H1 (cell line): ENCODE results near the gene PTPN1. TPM values are rescaled to one million over a fixed set of nuclear protein-coding genes. Genes with fewer than 3 reads are reported as not detected.

Experiments
- BACH1 ChIP-seq: IDR thresholded peaks from 2 replicates; pipeline ENCODE4 v1.6.1; 2012; ENCODE audit warnings: low read length, improper control_type of control experiment
- BRCA1 ChIP-seq: IDR thresholded peaks from 2 replicates; pipeline ENCODE4 v1.6.1; 2012; ENCODE audit warnings: low read depth, low read length, improper control_type of control experiment
- CHD1 ChIP-seq: IDR thresholded peaks from 2 replicates; pipeline ENCODE4 v1.6.1; 2012; ENCODE audit warnings: low read depth, low read length, improper control_type of control experiment
- KDM4A ChIP-seq: IDR thresholded peaks from one replicate; pipeline ENCODE4 v1.7.1; 2012; ENCODE audit warnings: low read depth, mild to moderate bottlenecking, moderate library complexity, low read length, inconsistent platforms; ENCODE audit not compliant: severe bottlenecking
- MAFK ChIP-seq: IDR thresholded peaks from 2 replicates; pipeline ENCODE4 v1.6.1; 2012; ENCODE audit warnings: low read depth, mild to moderate bottlenecking, improper control_type of control experiment, low read length
- POLR2AphosphoS5 ChIP-seq: IDR thresholded peaks from 2 replicates; pipeline ENCODE4 v1.6.1; 2011; ENCODE audit warnings: low read depth, low read length
- TCF12 ChIP-seq: IDR thresholded peaks from 2 replicates; pipeline ENCODE4 v1.6.1; 2011; ENCODE audit warnings: low read depth, mild to moderate bottlenecking, low read length
- polyA plus RNA-seq, 7 experiments: library from polyadenylated mRNA; depleted of rRNA in 3 of 7; stranded (reverse) in 5 of 7; unstranded in 2 of 7; fragments of >200 nt in 5 of 7; fragments of 200-250 nt in 2 of 7; gene quantifications; 1 replicate in 5 of 7; 2 replicates in 1 of 7; 4 replicates in 1 of 7; pipeline versions ENCODE4 v1.2.1 to v1.2.3, GENCODE V29; 2011 to 2013; ENCODE audit warnings: missing spikeins in 2 of 7, mixed read lengths in 2 of 7
- total RNA-seq: library from RNA; stranded (reverse); fragmentation: NEBNext Ultra II Directional; extraction: Animal tissue kit (Norgen Biotek cat#: 25700); gene quantifications from 2 replicates; pipeline ENCODE4 v1.2.1, GENCODE V29; 2021
- TF ChIP-seq, protein P1 (sequence below): IDR thresholded peaks from 2 replicates; pipeline ENCODE4 v1.6.1; 2011; ENCODE audit warnings: low read length, improper control_type of control experiment

PTPN1 gene
- total and polyA plus RNA-seq, 2 of the 8 experiments (the other 6 are each of a cell fraction or from before 2014, with no cell fraction given), result 18.6 to 32.1 TPM

DNA sequence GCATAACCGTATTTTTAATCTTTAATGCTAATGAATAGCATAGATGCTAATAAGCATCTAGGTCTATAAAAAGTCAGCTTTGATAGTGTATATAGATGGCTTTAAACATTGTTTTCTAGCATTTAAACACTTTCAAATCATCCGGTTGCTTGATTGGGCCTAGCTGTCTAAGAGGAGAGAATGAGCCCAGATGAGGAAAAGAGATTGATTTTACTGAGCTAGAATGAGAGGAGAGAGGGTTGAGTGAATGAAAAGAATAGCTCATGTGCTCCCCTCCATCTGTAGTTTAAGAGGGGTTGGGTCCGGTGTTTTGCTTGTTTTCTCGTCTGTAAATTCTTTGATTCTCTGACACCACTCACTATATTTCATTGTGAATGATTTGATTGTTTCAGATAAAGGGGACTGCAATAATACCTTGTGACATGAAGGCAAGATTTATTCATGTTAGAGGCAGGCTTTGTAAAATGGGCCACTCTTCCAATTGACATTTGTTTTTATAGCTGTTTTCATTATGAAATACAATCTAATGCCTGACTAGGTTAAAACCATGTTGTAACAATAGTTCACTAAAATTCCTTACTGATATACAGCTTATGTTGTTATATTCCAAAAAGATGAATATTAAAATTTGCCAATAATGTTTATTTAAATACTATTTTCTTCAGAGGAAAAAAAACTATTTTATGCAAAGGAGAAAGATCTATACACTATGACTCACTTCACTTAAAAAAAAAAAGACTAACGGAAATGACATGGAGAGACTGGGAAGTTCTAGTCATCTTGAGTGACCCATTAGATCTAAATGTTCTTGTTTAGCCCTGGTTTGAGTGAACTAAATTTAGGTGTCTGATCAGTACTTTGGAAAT is 3.2 kb downstream of the PTPN1 start (continued):
- TF ChIP-seq POLR2AphosphoS5, result no peak
- TF ChIP-seq CHD1, result no peak
- TF ChIP-seq BRCA1, result no peak
- TF ChIP-seq KDM4A, result no peak
- TF ChIP-seq, protein P1, sequence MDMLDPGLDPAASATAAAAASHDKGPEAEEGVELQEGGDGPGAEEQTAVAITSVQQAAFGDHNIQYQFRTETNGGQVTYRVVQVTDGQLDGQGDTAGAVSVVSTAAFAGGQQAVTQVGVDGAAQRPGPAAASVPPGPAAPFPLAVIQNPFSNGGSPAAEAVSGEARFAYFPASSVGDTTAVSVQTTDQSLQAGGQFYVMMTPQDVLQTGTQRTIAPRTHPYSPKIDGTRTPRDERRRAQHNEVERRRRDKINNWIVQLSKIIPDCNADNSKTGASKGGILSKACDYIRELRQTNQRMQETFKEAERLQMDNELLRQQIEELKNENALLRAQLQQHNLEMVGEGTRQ, result no peak
- no peak for TF ChIP-seq BACH1
- no peak for TF ChIP-seq MAFK
- TF ChIP-seq TCF12, result no peak
